Measurements from ENCODE around the gene TSPAN2.
A peak's percentile ranks its signal among the peaks of the same experiment; 100 is the strongest.

Gene TSPAN2

DNA sequence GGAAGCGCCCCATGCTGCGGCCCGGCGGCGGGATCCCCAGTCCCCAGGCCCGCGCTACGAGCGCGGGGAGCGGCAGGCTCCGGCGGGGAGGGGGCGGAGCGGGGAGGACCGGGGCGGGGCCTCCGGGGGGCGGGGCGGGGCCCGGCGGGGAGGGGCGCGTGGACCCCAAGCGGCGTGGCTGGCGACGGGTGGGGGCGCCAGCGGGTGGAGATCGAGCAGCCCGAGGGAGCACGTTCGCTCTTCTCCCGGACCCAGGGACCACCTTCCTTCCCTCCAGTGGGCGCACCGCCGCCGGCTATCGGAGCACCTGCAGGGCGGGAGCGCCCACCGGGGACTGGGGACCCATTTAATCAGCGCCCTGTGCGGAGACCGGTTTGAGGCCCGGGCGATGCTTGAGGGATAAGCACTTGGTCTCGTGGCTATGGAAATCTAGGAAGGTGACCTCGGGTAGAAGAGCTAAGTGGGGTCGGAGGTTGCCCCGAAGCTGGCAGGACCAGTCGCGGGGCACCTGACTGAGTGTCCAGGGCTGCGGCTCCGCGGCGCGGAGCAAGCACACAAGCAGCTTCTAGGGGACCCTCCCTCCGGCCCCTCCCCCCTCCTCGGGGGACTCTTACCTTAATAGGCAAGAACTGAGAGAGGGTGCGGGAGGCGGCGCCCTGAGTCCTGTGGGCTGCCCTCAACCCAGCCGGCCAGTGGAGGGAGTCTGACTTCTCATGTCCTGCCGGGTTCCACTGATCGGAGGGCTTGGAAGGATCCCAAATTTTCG is at the start of gene TSPAN2:
TSPAN2 (minus strand) TSS at position 84 of the 766 bp plus-strand sequence; CDS start at position 13, 71 bp downstream.
- DNase-seq, result peak; percentile 79

DNA sequence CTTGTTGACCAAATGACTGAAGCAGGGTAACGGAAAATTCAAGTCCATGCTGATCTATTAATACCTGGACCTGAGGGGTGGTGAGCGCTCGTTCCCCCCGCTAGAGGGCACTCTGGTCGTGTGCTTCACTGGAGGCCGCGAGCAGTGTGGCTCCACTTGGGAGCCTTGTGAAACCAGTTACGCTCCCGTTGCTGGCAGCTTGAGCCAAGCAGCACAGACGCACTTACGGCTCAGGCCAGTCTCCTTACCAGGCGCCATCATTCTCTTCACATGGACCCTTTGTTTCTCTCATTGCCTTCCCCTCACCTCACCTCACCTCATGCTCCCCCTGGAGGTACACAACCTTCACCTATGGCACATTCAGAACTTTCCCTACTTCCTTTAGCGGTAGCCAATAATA is 49.7 kb upstream of the TSPAN2 start:
- DNase-seq, result peak; percentile 85

DNA sequence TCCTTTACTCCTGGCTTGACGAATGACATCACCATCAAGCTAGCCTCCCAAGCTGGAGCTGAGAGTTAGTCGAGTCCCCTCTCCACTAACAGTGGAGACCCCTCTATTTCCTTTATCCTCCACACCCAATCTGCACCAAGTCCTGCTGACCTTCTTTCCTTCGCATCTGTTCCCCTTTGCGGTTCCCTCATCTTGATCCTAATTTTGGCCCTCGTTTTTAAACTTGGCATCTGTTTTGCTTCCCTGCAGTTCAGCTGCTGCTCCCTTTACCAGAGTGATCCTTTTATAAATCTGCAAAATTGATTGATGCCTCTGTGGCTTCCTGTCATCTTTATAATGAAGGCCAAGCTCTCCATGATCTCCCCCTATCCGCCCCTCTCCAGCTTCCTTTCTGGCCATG is 49.0 kb upstream of the TSPAN2 start:
- DNase-seq, result no peak

DNA sequence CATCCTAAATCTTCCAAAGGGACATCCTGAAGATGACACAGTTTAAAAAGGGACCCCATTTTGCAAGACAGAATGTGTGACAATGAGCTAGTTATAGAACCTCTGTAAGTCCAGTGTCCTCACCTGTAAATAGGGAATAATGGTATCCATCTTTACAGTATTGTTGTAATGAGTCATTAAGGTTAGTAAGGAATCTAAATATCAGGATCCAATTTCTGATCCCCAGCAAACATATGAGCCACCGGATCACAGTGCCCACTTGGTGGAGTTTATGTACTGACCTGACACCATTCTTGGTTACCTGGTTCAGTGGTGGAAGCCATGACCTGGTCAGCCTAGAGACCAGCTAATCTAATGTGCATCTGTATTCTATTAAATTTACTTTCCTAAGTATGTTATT is 47.9 kb upstream of the TSPAN2 start:
- no peak for DNase-seq

DNA sequence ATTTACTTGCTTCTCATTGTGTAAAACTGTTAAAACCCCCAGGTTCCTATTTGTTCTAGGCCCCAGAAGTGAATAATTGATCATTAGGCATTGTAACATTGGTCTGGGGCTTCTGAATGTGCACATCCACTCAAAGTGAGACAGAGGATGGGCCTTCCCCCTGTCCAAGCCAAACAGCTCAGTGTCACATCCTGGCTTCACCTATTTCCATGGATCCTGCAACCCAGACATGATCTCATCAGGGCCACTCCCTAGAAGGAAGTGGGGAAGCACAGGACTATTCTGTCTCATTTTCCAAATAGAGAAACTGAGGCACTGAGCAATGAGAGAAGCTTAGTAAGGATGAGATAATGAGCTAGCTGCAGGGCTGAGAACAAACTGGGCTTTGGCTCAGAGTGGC is 47.4 kb upstream of the TSPAN2 start:
- no peak for DNase-seq

DNA sequence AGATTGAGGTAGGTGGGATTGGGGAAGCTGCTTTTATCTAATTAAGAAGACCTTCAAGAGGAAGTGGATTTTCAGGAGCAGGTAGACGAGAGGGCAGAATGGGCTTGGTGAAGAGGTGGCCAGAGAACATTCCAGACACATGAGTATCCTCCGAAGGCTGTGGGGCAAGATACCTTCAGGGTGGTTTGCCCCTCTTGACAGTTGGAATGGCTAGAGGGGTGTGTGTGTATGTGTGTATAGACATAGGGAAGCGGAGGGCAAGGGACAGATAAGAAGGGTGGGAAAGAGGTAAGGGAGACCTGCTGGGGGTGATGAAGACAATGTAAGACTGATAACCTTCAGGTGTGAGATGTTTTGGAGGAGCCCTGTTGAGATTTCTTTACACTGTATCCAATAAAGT is 46.8 kb upstream of the TSPAN2 start:
- DNase-seq, result no peak

DNA sequence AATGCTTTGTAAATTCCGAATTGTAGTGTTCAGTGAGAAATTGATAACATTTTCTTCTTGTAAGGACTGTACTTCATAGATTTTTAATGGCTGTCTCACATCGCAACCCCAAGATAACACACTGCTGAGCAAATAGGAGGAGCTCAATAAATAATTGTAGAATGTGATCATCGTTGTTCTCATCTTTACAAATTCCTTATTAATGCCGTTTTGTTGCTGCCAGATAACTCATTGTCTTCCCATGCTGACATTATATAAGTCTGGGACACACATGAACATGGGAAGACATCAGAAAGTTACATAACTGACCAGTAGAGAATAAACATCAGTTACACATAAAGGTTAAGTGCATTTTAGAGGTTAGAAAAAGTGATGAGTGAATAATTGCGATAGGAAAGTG is 46.4 kb upstream of the TSPAN2 start:
- no peak for DNase-seq

DNA sequence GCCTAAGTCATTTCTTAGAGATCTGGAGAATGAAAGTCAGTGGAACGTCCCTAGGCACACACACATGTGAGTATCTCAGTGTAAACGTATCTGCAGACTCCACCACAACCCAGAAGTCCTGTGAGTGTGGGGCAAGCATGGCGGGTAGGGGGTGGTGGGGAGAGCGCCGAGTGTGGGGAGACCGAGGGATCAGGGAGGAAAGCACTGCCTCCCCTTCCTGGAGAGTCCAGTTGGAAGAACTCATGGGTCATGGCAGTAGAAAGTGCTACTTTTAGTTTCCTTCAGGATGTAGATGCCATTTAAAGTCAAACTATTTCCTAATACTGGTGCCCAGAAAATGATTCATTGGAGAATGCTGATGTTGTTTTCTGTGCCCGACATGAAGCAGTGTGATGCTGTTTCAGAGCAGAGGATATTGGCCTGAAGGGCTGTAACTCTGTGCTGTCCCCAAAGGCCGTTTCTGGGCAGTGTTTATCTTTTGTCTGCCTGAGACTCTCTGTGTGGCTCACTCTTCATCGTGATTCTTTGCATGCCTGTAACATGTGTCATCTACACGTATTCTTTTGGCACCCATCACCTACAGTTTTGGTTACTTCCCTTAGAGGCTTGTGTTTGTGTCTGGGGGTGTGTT is 45.7 kb upstream of the TSPAN2 start:
- no peak for DNase-seq

DNA sequence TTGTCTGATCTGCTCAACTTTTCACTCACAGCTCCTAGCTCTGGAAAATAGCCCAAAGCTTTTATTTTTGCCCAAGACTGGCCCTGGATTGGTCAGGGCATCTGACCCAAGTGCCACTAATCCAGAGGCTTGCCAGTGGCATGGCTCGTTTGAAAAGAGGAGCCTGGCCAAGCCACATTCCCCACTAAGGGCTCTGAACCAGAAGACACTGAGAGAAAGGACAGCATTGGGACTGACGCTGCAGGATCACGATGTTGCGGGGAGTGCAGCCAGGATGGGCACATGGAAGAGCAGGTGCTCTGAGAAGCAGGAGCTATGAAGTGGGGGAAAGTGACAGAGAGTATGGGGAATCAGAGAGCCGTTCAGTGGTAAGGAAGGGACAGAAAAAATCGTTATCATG is 44.9 kb upstream of the TSPAN2 start:
- no peak for DNase-seq

DNA sequence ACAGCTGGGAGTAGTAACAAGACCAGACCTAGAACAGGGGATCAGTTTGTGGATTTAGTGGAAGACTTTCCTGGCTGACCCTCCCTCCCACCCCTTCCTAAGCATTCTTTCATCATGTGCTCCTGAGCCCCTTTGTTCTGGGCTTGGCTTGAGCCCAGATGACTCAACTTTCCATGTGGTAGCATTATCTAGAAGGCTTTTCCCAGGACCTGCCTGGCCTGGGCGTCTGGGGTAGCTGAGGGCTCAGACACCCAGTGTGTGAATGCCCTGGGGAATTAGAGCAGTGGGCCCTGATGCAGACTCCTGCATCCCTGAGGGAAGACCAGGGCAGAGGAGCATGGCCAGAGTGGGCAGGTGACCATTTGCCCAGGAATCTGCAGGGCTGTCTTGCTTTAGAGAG is 44.1 kb upstream of the TSPAN2 start:
- DNase-seq, result no peak

DNA sequence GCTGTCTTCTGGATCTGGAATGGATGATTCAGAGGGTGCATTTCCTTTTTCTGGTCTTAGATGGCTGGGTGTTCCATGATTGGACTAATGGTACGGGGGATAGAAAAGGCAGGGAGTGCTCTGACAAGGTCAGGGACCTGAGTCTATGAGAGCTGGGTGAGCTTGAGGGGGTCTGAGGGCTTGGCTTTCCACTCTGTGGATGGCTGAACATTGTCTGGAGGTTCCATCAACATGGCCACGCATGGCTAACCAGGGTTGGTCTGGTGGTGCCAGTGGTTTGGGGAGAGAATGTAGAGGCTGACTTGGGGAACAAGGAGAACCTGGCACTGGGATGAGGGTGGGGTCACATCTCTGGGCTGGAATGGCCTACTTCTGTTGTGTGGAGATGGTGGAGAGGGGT is 41.5 kb upstream of the TSPAN2 start:
- no peak for DNase-seq

DNA sequence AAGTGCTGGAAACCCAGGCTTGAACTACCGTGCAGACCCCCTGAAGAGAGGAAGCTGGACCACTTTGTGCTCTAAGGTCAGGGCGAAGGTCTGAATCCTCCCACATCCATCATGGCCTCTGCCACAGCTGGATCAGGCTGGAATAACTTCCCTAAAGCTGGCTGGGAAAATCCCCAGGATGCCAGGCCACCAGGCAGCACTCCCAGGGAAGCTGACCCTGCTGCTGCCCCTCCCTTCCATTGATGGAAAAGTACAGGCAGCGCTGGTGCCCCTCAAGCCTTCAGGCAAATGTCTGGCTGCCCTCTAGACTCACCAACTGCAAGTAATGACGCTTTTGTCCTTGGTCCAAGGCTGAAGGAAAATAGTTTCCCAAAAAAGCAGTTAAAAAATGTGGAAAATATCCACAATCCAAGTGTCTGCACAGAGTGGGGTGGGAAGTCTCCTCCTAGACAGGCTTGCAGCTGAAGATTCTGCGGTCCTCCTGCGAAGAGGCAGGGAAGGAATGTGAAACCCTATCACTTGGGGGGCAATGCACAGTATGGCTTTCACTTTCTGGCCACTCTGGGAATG is 39.9 kb upstream of the TSPAN2 start:
- DNase-seq, result no peak

DNA sequence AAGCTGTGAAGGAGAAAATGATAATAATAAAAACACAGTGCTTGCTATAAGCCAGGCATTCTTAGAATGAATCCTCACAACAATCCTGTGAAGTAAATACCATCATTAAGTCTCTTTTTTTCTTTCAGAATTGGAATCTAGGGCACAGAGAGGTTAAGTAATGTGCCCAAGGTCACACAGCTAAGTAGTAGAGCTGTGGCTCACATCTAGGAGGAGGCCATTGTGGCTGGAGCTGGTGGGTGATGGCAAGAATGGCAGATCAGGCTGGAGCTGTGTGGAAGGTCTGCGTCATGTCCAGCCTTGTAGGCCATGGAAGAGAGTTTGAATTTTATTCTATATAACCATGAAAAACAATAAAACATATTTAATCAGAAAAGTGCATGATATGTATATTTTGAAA is 38.2 kb upstream of the TSPAN2 start:
- no peak for DNase-seq

DNA sequence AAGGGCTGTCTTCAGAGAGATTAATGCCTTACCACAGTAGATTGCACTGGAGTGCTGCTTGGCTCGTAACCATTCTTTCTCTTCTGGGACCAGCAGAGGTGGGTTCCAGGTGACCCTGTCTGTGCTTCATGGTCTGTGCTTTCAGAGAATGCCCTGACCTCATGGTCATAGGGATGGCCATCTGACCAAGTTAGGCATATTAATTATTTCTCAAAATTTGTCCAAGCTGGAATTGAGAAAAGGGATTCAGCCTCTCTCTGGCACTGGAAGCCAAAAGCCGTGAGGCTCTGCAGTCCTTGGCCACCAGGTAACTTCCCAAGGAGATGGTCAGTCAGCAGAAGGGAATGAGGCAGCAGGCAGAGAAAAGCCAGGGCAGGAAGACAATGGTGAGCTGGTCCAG is 37.2 kb upstream of the TSPAN2 start:
- no peak for DNase-seq

DNA sequence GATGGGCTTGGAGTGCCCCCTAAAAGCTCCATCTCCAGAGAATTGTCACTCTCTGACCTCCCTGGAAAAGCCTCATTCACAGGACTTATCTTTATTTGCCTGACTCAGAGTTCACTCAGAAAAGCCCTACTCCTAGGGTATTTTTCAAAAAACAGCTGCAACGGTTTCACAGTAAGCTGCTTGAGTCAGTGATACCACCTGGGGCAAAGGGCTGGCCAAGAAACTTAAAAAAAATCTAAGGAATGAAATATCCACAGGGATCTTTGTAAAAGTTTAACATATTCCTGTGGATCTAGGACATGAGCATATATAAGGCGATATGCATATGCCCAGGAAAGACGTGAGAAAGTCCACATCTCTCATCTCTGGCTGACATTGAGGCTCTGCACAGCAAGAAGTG is 33.8 kb upstream of the TSPAN2 start:
- no peak for DNase-seq

DNA sequence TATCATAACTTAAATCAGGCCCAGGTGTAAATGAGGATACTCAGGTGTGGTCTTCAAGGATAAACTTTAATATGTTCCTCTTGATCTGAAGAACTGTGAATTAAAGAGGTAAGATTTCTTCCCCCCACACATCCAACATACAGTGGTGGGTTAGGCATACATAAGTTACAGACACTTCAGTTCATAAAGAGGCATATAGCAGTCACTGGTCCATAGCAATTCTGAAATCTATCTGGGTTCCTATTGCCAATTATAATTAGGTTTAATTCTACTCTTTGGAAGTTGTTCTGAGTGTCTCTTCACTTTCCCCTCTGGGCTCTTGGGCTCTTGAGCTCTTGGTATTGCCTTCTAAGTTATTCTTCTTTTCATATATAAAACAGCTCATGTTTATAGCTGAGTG is 32.5 kb upstream of the TSPAN2 start:
- DNase-seq, result no peak

DNA sequence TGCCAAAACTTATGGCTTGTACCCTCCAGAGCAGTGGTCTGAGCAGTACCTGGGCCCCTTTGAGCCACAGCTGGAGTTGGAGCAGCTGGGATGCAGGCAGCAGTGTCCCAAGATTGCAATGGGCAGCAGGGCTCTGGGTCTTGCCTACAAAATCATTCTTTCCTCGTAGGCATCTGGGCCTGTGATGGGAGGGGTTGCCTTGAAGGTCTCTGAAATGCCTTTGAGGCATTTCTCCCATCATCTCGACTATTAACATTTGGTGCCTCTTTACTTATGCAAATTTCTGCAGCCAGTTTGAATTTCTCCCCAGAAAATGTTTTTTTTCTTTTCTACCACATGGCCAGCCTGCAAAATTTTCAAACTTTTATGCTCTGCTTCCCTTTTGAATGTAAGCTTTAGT is 31.0 kb upstream of the TSPAN2 start:
- DNase-seq, result no peak

DNA sequence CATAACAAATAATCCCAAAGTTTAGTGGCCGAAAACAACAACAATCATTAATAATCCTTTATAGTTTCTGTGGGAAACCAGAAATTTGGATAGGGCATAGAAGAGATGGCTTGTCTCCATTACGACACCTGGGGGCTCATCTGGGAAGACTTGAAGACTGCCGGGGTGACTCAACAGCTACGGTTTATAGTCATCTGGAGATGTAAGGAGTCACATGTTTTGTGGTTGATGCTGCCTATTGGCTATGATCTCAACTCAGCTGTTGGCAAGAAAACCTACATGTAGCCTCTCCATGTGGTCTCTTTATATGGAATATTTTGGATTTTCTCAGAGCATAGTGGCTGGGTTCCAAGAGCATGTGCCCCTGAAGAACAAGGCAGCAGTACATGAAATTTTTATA is 29.3 kb upstream of the TSPAN2 start:
- no peak for DNase-seq

DNA sequence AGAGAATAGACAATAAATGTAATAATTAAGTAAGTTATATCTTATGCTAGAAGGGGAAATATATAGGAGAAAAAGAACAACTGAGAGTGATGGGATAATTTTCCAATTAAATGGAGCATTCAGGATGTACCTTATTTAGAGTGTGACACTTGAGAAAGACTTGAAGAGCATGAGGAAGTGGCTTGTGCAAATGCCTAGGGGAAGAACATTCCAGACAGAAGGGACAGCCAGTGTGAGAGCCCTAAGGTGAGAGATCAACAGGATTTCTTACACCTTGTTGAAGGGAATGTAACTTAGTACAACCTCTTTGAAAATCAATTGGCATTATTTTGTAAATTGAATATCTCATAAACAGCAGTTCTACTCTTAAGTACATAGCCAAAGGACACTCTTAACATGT is 28.8 kb upstream of the TSPAN2 start:
- DNase-seq, result no peak

DNA sequence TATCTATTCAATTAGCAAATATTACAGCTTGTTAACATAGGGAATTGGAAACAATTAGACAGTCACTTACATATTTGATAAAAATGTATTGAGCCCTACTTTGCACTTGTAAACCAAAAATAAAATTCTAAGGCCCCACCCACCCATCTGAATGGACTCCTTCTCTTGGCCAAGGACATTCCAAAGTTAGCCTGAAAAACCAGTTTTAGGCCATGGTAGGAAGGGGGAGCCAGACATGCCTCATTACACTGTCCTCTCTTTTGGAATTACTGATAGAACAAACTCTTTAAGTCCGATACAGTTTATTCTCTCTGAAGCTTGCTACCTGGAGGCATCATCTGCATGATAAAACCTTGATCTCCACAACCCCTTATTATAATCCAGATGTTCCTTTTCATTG is 28.0 kb upstream of the TSPAN2 start:
- DNase-seq, result no peak

DNA sequence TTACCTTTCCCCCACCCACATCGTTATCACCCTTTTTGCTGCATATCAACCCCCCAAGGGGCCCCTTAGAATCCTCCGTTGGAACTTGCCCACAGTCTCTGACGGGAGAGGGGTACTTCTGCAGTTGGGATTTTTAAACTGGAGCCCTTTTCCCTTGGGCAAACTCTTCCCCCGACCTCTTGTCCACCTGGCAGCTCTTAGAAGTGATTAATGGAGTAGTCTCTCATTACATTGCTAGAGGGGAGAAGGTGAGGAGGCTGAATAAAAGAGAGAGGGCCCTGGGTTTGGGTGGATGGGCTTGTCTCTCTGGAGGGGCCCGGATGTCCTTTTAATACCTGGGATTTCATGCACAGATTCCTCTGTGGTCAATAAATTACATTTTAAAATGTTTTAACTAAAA is 27.2 kb upstream of the TSPAN2 start:
- no peak for DNase-seq

DNA sequence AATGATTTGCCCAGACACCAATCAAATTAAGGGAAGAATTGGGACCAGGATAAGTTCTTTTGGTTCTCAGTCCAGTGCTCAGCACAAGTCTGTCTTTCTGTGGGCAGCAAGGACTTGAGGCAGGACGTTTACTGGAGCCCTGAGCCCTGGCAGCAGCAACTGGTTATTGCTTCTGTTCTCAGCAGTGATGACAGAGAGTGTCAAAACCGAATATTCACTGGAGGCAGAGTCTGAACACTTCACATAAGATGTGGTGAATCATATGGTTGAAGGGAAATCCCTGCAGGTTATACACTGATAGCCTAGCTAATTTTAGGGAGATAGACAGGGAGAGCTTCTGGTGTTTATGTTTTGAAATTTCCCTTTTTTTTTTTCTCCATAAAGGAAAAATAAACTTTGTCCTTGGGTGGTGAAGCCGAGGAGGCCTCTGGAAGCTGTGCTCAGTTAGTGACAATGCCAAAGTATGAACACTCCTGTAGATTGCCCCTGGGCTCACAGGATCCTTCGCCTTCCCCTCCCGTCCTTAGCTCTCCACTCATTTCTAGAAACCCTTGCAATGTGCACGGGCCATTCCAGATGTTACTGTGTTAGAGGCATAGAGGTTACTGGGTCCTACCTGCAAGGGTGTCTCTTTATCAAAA is 26.3 kb upstream of the TSPAN2 start:
- DNase-seq, result no peak

DNA sequence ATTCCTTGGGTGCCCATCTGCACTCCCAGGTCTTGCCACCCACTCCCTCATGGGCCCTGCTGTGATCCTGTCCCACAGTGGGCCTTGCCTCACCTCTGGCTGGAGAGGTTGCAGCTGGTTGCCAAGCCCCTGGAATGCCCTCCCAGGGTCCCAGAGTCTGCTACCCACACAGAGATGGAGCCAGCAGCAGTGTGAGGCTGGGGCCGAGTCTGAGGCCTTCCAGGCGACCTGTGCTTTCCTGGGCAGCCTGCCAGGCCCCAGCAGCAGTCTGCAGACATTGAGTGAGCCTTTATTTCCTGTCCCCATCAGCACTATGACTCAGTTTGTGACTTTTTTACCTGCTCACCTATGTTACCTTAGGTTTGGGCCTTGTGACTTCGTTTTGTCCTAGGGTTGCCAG is 25.0 kb upstream of the TSPAN2 start:
- DNase-seq, result no peak

DNA sequence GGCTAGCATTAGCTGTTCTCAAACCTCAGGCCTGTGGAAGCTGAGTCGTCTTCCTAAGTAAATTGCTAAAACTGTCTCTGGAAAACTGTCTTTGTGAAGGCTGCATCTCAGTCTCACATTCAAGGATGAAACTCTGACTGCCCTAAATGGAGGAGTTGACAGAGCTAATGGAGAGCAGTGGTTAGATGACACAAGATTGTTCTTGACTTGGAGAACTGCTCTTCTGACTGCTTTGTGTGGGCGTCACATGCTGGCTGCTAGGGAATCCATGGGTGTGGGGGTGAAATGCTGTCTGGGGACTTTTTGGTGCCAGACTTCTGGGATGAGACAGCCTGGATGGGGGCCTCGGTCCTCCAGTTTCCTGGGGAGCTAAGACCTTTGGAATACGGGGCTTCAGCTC is 24.5 kb upstream of the TSPAN2 start:
- no peak for DNase-seq
